IMR-90 (cell line): Measurements from ENCODE around the gene FCMR. TPM values are rescaled to one million over a fixed set of nuclear protein-coding genes. Genes with fewer than 3 reads are reported as not detected.

Source experiments
- ATAC-seq: fragments of 200-7000 bp; cut with Tn5 transposase; 2 replicates; pipeline ENCODE4 v1.9.1; 2020; ENCODE audit warnings: low read depth, mild to moderate bottlenecking, moderate library complexity
- BruUV-seq: library from RNA; stranded (reverse); fragments of 400-500 nt; replicated peaks from 2 replicates; lab custom pipeline; 2021; lab: Mats Ljungman, UMichigan
- CTCF ChIA-PET: fragments of 300-600 bp; formaldehyde crosslinking; extraction: SDS; loops from one replicate; lab custom pipeline; 2021; ENCODE audit warnings: antibody characterized with exemption; lab: Yijun Ruan, JAX
- POLR2A ChIA-PET: fragments of 300-600 bp; sonication (Branson Sonifier 250); formaldehyde crosslinking; loops from one replicate; lab custom pipeline; 2022; ENCODE audit warnings: antibody characterized with exemption; ENCODE audit not compliant: unreplicated experiment; lab: Charles Lee
- DNase-seq: peaks from one replicate; pipeline ENCODE4 v3.0.0; 2013
- H2AFZ ChIP-seq: replicated peaks from 2 replicates; pipeline ENCODE3; 2013; ENCODE audit warnings: low read length, mild to moderate bottlenecking; ENCODE audit not compliant: poor library complexity
- H2AK5ac ChIP-seq: 2 replicates; pipeline ENCODE4 v1.6.1; 2013; ENCODE audit warnings: low read depth, low read length, inconsistent platforms
- H2AK9ac ChIP-seq: replicated peaks from 2 replicates; pipeline ENCODE3; 2013; ENCODE audit warnings: mild to moderate bottlenecking, low read depth, low read length, moderate library complexity; ENCODE audit not compliant: poor library complexity
- H2BK120ac ChIP-seq: 2 replicates; pipeline ENCODE4 v1.6.1; 2013; ENCODE audit warnings: low read depth, low read length, inconsistent platforms
- H2BK15ac ChIP-seq: 3 replicates; pipeline ENCODE4 v1.6.1; 2013; ENCODE audit warnings: low read depth, low read length, inconsistent platforms
- H2BK20ac ChIP-seq: 2 replicates; pipeline ENCODE4 v1.6.1; 2013; ENCODE audit warnings: low read depth, mild to moderate bottlenecking, inconsistent platforms, low read length, moderate library complexity
- H2BK5ac ChIP-seq: 2 replicates; pipeline ENCODE4 v1.6.1; 2013; ENCODE audit warnings: mild to moderate bottlenecking, low read depth, low read length, inconsistent platforms; ENCODE audit not compliant: poor library complexity, severe bottlenecking
- H3K14ac ChIP-seq: replicated peaks from 2 replicates; pipeline ENCODE4 v1.6.1; 2013; ENCODE audit warnings: low read depth, low read length, inconsistent platforms
- H3K18ac ChIP-seq: 2 replicates; pipeline ENCODE4 v1.6.1; 2013; ENCODE audit warnings: low read depth, low read length, control low read depth
- H3K23ac ChIP-seq: 2 replicates; pipeline ENCODE4 v1.6.1; 2013; ENCODE audit warnings: low read depth, low read length, inconsistent platforms
- H3K27ac ChIP-seq: 2 replicates; pipeline ENCODE4 v1.5.1; 2013; ENCODE audit warnings: mild to moderate bottlenecking, control low read depth, low read length; ENCODE audit not compliant: insufficient read depth
- H3K27me3 ChIP-seq: 2 replicates; pipeline ENCODE4 v1.6.1; 2013; ENCODE audit warnings: low read length; ENCODE audit not compliant: control insufficient read depth, insufficient read depth
- H3K36me3 ChIP-seq: 2 replicates; pipeline ENCODE4 v1.6.1; 2013; ENCODE audit warnings: low read length, mixed read lengths; ENCODE audit not compliant: control insufficient read depth, insufficient read depth
- H3K4ac ChIP-seq: 2 replicates; pipeline ENCODE4 v1.6.1; 2013; ENCODE audit warnings: low read depth, low read length, inconsistent platforms
- H3K4me1 ChIP-seq: 2 replicates; pipeline ENCODE4 v1.6.1; 2013; ENCODE audit warnings: low read length, mixed read lengths; ENCODE audit not compliant: control insufficient read depth, insufficient read depth
- H3K4me2 ChIP-seq: 2 replicates; pipeline ENCODE4 v1.6.1; 2013; ENCODE audit warnings: low read depth, mild to moderate bottlenecking, control low read depth, low read length, moderate library complexity
- H3K4me3 ChIP-seq: 2 replicates; pipeline ENCODE4 v1.5.1; 2013; ENCODE audit warnings: low read depth, mild to moderate bottlenecking, control low read depth, low read length, moderate library complexity; ENCODE audit not compliant: insufficient read depth
- H3K56ac ChIP-seq: 2 replicates; pipeline ENCODE4 v1.6.1; 2013; ENCODE audit warnings: low read length, inconsistent platforms; ENCODE audit not compliant: insufficient read depth; ENCODE audit errors: extremely low read depth
- H3K79me1 ChIP-seq, 2 experiments: 2 replicates each; pipeline ENCODE4 v1.6.1; 2013; ENCODE audit warnings: low read length in 2 of 2, inconsistent platforms in 1 of 2, low read depth in 1 of 2
- H3K9ac ChIP-seq: 2 replicates; pipeline ENCODE4 v1.6.1; 2013; ENCODE audit warnings: low read depth, low read length, control low read depth
- H3K9me1 ChIP-seq: 2 replicates; pipeline ENCODE4 v1.6.1; 2013; ENCODE audit warnings: low read length, inconsistent platforms; ENCODE audit not compliant: insufficient read depth
- H3K9me3 ChIP-seq: 2 replicates; pipeline ENCODE4 v1.6.1; 2013; ENCODE audit warnings: low read length; ENCODE audit not compliant: control insufficient read depth, insufficient read depth
- H4K20me1 ChIP-seq: 2 replicates; pipeline ENCODE4 v1.6.1; 2013; ENCODE audit warnings: low read length, inconsistent platforms; ENCODE audit not compliant: insufficient read depth
- H4K5ac ChIP-seq: 2 replicates; pipeline ENCODE4 v1.6.1; 2013; ENCODE audit warnings: mild to moderate bottlenecking, low read depth, low read length, control low read depth
- H4K8ac ChIP-seq, 2 experiments: 2 replicates each; pipeline ENCODE4 v1.6.1; 2013; ENCODE audit warnings: low read depth in 2 of 2, low read length in 2 of 2, control low read depth in 1 of 2, inconsistent platforms in 1 of 2
- H4K91ac ChIP-seq: 2 replicates; pipeline ENCODE4 v1.6.1; 2013; ENCODE audit warnings: low read depth, low read length, inconsistent platforms; ENCODE audit not compliant: insufficient read depth
- BHLHE40 ChIP-seq: fragments of 150-350 bp; IDR thresholded peaks from 2 replicates; pipeline ENCODE4 v1.6.1; 2016; ENCODE audit warnings: mild to moderate bottlenecking, low read depth, low read length
- CEBPB ChIP-seq: IDR thresholded peaks from 2 replicates; pipeline ENCODE4 v1.6.1; 2012; ENCODE audit warnings: low read depth, low read length, improper control_type of control experiment
- CTCF ChIP-seq: conservative IDR thresholded peaks from 2 replicates; pipeline ENCODE4 v1.5.1; 2012; ENCODE audit warnings: mild to moderate bottlenecking, low read depth, low read length, improper control_type of control experiment
- FOS ChIP-seq: fragments of 150-350 bp; IDR thresholded peaks from 2 replicates; pipeline ENCODE4 v1.6.1; 2016; ENCODE audit warnings: low read depth, low read length
- MAZ ChIP-seq: IDR thresholded peaks from 2 replicates; pipeline ENCODE4 v1.6.1; 2012; ENCODE audit warnings: low read depth, mild to moderate bottlenecking, low read length, improper control_type of control experiment, moderate library complexity, borderline replicate concordance
- MXI1 ChIP-seq: IDR thresholded peaks from 2 replicates; pipeline ENCODE4 v1.6.1; 2012; ENCODE audit warnings: low read depth, mild to moderate bottlenecking, low read length, moderate library complexity, borderline replicate concordance
- NFE2L2 ChIP-seq: fragments of 150-350 bp; IDR thresholded peaks from 2 replicates; pipeline ENCODE4 v1.6.1; 2016; ENCODE audit warnings: low read depth, mild to moderate bottlenecking, low read length
- POLR2A ChIP-seq: IDR thresholded peaks from 2 replicates; pipeline ENCODE4 v1.6.1; 2012; ENCODE audit warnings: mild to moderate bottlenecking, low read depth, low read length
- RAD21 ChIP-seq: IDR thresholded peaks from 2 replicates; pipeline ENCODE4 v1.6.1; 2012; ENCODE audit warnings: low read length, improper control_type of control experiment
- RCOR1 ChIP-seq: IDR thresholded peaks from 2 replicates; pipeline ENCODE4 v1.6.1; 2012; ENCODE audit warnings: mild to moderate bottlenecking, low read length, improper control_type of control experiment; ENCODE audit not compliant: insufficient replicate concordance
- RFX5 ChIP-seq: IDR thresholded peaks from 2 replicates; pipeline ENCODE4 v1.8.0; 2012; ENCODE audit warnings: low read depth, mild to moderate bottlenecking, low read length, moderate library complexity
- SMC3 ChIP-seq: fragments of 150-350 bp; IDR thresholded peaks from 2 replicates; pipeline ENCODE4 v1.6.1; 2016; ENCODE audit warnings: low read depth, mild to moderate bottlenecking, antibody characterized with exemption, low read length, moderate library complexity
- USF2 ChIP-seq: fragments of 150-350 bp; IDR thresholded peaks from 2 replicates; pipeline ENCODE4 v1.6.1; 2017; ENCODE audit warnings: mild to moderate bottlenecking, antibody characterized with exemption, low read length, low read depth
- WGBS, 2 experiments: methylation state at CpG; one replicate each; pipeline versions ENCODE4 v1.1.5 to v1.1.7; 2013; ENCODE audit warnings: missing lambda C conversion rate in 2 of 2; ENCODE audit not compliant: insufficient read length in 1 of 2; ENCODE audit errors: extremely low coverage in 2 of 2; 5-methylcytosine and 5-hydroxymethylcytosine counted together
- dilution Hi-C: fragments of 300-500 bp; cut with HindIII; formaldehyde crosslinking; loops from one replicate; pipeline ENCODE4 v1.14.3; 2018; ENCODE audit warnings: low sequenced_read_pairs; ENCODE audit not compliant: unreplicated experiment
- in situ Hi-C: fragments of 300-500 bp; cut with MboI; formaldehyde crosslinking; loops from 3 replicates; pipeline ENCODE4 v1.14.3; 2019; ENCODE audit warnings: low sequenced_read_pairs, inconsistent platforms, mixed read lengths
- intact Hi-C: fragments of 100-400 bp; cut with micrococcal nuclease; formaldehyde crosslinking; loops from 2 replicates; pipeline ENCODE4 v1.10.0; 2022
- polyA plus RNA-seq, 3 experiments: library from polyadenylated mRNA; depleted of rRNA; stranded (reverse); fragments of >200 nt; gene quantifications; 2 replicates each; pipeline ENCODE4 v1.2.3, GENCODE V29; 2012; ENCODE audit warnings: low replicate concordance in 1 of 3
- total RNA-seq: library from RNA; depleted of rRNA; stranded (reverse); fragments of >200 nt; gene quantifications from 2 replicates; pipeline ENCODE4 v1.2.3, GENCODE V29; 2012
- TF ChIP-seq, protein P1 (sequence below): fragments of 150-350 bp; IDR thresholded peaks from 2 replicates; pipeline ENCODE4 v1.6.1; 2016; ENCODE audit warnings: low read depth, mild to moderate bottlenecking, low read length, moderate library complexity, borderline replicate concordance

The FCMR gene
- total and polyA plus RNA-seq, 2 of the 4 experiments (the other 2 are of a cell fraction) = 0.09 TPM; not detected in 1

GRCh38 chr1:206897175-206897574 lies 24.6 kb downstream of the FCMR start, which contains the start of gene IL24:
Gene IL24 (plus strand): TSS chr1:206897443. CDS start chr1:206897833, 390 bp downstream.
- H2BK20ac ChIP-seq = peak within 1 kb of the TSS; percentile 95
- H3K4me1 ChIP-seq = peaks cover 28% of the 10 kb centered on the region
- peak within 1 kb of the TSS; percentile 92 for H2BK120ac ChIP-seq
- H4K20me1 ChIP-seq = no peaks in the 10 kb centered on the region
- no peak within 1 kb of the TSS for H3K9ac ChIP-seq
- ATAC-seq (no peak), DNase-seq (no peak)
- intact Hi-C loops (no loop called here), dilution Hi-C loops (no loop called here), in situ Hi-C loops (no loop called here)
- peaks cover 0 to 23% of the 10 kb centered on the region in 2 experiments; a peak in 1 of 4 replicates for H3K79me1 ChIP-seq
- peaks cover 31% of the 10 kb centered on the region for H3K9me1 ChIP-seq
- peak within 1 kb of the TSS; percentile 74 for H2AFZ ChIP-seq
- H2AK5ac ChIP-seq = peak within 1 kb of the TSS; percentile 92
- H3K14ac ChIP-seq = peak within 1 kb of the TSS; percentile 94
- H4K8ac ChIP-seq = peak within 1 kb of the TSS; percentile 38 to 88; a peak in 3 of 4 replicates
- H3K4me3 ChIP-seq = no peak within 1 kb of the TSS
- no peaks in the 10 kb centered on the region for H3K36me3 ChIP-seq
- peak within 1 kb of the TSS; percentile 85 for H3K23ac ChIP-seq
- no TSS peak for BruUV-seq
- peak within 1 kb of the TSS; percentile 97 for H2BK15ac ChIP-seq
- ChIA-PET POLR2A (no interaction called here), CTCF (interaction anchor here (0.6 kb wide), 1 partner anchor 1133 kb away, joined by 4 read pairs; no protein-coding TSS in a partner anchor)
- H2AK9ac ChIP-seq = peak within 1 kb of the TSS; percentile 77
- WGBS, 2 experiments = no CpG with 5 or more reads among the region's 4 CpGs
- H3K56ac ChIP-seq = peak within 1 kb of the TSS; percentile 50; the same call in 1 of the 2 replicates
- no peak for TF ChIP-seq BHLHE40
- no peak for TF ChIP-seq MXI1
- no peak for TF ChIP-seq USF2
- TF ChIP-seq NFE2L2 = no peak
- TF ChIP-seq POLR2A = no peak
- no peak for TF ChIP-seq SMC3
- no peak for TF ChIP-seq RFX5
- no peak for TF ChIP-seq FOS
- no peak for TF ChIP-seq CEBPB
- no peak for TF ChIP-seq RCOR1
- no peak for TF ChIP-seq CTCF
- no peak for TF ChIP-seq MAZ
- TF ChIP-seq, protein P1, sequence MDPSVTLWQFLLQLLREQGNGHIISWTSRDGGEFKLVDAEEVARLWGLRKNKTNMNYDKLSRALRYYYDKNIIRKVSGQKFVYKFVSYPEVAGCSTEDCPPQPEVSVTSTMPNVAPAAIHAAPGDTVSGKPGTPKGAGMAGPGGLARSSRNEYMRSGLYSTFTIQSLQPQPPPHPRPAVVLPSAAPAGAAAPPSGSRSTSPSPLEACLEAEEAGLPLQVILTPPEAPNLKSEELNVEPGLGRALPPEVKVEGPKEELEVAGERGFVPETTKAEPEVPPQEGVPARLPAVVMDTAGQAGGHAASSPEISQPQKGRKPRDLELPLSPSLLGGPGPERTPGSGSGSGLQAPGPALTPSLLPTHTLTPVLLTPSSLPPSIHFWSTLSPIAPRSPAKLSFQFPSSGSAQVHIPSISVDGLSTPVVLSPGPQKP = no peak
- TF ChIP-seq RAD21 = no peak
- H3K4me2 ChIP-seq = peak within 1 kb of the TSS; percentile 60
- no peaks in the 10 kb centered on the region for H3K9me3 ChIP-seq
- no peaks in the 10 kb centered on the region for H3K27me3 ChIP-seq
- peak within 1 kb of the TSS; percentile 86 for H3K18ac ChIP-seq
- peak within 1 kb of the TSS; percentile 87 for H2BK5ac ChIP-seq
- H3K4ac ChIP-seq = peak within 1 kb of the TSS; percentile 96
- peak within 1 kb of the TSS; percentile 85 for H3K27ac ChIP-seq
- peak within 1 kb of the TSS; percentile 94 for H4K5ac ChIP-seq
- peak within 1 kb of the TSS; percentile 84 for H4K91ac ChIP-seq
